Measurements from ENCODE around the gene CDC42BPA. TPM values are rescaled to one million over a fixed set of nuclear protein-coding genes. Genes with fewer than 3 reads are reported as not detected.

The CDC42BPA gene
- total and polyA plus RNA-seq, 2 donors (not counting 3 experiments of a cell fraction or from before 2014, with no cell fraction given) = 26.1 to 92.6 TPM

DNA sequence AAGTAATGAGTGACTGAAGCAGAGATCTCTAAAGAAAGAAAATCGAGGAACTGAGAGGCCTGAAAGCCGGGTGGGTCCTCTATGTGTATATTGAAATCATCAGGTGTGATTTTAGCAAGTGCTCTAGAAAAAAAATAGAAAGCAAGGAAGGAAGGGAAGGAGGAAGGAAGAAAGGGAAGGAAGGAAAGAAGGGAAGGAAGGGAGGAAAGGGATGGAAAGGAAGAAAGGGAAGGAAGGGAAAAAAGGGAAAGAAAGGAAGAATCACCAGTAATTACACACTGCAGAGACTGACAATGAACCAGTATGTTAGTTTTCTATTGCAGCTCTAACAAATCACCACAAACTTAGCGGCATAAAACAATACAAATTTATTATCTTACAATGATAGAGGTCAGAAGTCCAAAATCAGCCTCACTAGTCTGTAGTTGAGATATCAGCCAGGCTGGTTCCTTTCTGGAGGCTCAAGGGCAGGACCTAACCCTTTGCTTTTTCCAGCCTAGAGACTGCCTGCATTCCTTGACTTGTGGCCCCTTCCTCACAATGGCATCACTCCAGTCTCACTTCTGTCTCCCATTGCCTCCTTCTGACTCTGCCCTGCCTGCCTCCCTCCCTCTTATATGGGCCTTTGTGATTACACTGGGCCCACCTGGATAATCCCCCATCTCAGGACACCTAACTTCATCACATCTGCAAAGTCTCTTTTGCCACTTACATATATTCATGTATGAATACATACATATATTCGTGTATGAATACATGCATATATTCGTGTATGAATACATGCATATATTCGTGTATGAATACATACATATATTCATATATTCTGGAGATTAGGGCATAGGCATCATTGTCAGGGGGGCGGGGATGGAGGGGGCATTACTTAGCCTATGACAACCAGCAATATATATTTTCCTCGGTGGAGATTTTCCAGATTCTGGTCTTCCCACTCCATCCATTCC lies 47.5 kb upstream of the CDC42BPA start:
- Histone ChIP-seq H3K4me1 (ENCODE audit: control insufficient read depth, extremely low read depth, insufficient read depth, low read length) (peaks cover 9% of the 10 kb centered on the region), H3K79me2 (ENCODE audit: control insufficient read depth, insufficient read depth, low read length) (no peaks in the 10 kb centered on the region), H2AFZ (ENCODE audit: low read depth, low read length) (no peak overlapping the region), H3K36me3 (ENCODE audit: control insufficient read depth in 2 of 2, extremely low read depth in 1 of 2, insufficient read depth in 2 of 2, low read length in 2 of 2) (no peaks in the 10 kb centered on the region), H3K27ac (ENCODE audit: insufficient read depth, low read depth, low read length) (no peak overlapping the region), H3K4me2 (ENCODE audit: insufficient read depth, low read length) (no peak overlapping the region), H3K9me3 (replicated peaks; ENCODE audit: control insufficient read depth, insufficient read depth, low read length) (no peaks in the 10 kb centered on the region), H3K27me3 (ENCODE audit: control insufficient read depth in 2 of 2, insufficient read depth in 2 of 2, low read length in 2 of 2) (no peaks in the 10 kb centered on the region), H4K20me1 (replicated peaks; ENCODE audit: control insufficient read depth, extremely low read depth, insufficient read depth, low read length) (no peaks in the 10 kb centered on the region), H3K9me1 (replicated peaks; ENCODE audit: control insufficient read depth, extremely low read depth, insufficient read depth, low read length) (no peaks in the 10 kb centered on the region), H3K4me3 (replicated peaks in 1 of 3; ENCODE audit: insufficient read depth in 1 of 3, low read depth in 1 of 3, low read length in 3 of 3) (no peak overlapping the region), H3K9ac (replicated peaks; ENCODE audit: extremely low read depth, insufficient read depth, low read length) (no peak overlapping the region)
- ChIA-PET CTCF (no interaction called here), POLR2A (no interaction called here)
- no TSS peak for BruUV-seq (replicated peaks)
- dilution Hi-C loops (cut with MboI; ENCODE audit: extremely low pct_ligation_motif_present, low sequenced_read_pairs) = no loop called here
- FAIRE-seq = no peak
- DNase-seq (ENCODE audit: low read depth, low spot score) = no peak
- intact Hi-C loops (cut with micrococcal nuclease) = no loop called here
- no peak for TF ChIP-seq JUN (IDR thresholded peaks at IDR 0.05; ENCODE audit: borderline replicate concordance, insufficient read depth, insufficient read length, low read depth)
- TF ChIP-seq, protein P1, sequence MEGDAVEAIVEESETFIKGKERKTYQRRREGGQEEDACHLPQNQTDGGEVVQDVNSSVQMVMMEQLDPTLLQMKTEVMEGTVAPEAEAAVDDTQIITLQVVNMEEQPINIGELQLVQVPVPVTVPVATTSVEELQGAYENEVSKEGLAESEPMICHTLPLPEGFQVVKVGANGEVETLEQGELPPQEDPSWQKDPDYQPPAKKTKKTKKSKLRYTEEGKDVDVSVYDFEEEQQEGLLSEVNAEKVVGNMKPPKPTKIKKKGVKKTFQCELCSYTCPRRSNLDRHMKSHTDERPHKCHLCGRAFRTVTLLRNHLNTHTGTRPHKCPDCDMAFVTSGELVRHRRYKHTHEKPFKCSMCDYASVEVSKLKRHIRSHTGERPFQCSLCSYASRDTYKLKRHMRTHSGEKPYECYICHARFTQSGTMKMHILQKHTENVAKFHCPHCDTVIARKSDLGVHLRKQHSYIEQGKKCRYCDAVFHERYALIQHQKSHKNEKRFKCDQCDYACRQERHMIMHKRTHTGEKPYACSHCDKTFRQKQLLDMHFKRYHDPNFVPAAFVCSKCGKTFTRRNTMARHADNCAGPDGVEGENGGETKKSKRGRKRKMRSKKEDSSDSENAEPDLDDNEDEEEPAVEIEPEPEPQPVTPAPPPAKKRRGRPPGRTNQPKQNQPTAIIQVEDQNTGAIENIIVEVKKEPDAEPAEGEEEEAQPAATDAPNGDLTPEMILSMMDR (IDR thresholded peaks at IDR 0.05; ENCODE audit: extremely low read depth in 1 of 2, insufficient read depth in 1 of 2, low read depth in 1 of 2, low read length in 2 of 2) = no peak
- TF ChIP-seq, protein P2, sequence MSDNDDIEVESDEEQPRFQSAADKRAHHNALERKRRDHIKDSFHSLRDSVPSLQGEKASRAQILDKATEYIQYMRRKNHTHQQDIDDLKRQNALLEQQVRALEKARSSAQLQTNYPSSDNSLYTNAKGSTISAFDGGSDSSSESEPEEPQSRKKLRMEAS (IDR thresholded peaks at IDR 0.05; ENCODE audit: insufficient read depth, insufficient read length) = no peak
- TF ChIP-seq FOS (IDR thresholded peaks at IDR 0.05; ENCODE audit: borderline replicate concordance, insufficient read depth, low read length) = no peak
- no peak for TF ChIP-seq MYC (IDR thresholded peaks at IDR 0.05; ENCODE audit: low read depth, low read length)

Measured in endothelial cell of umbilical vein (primary cell).